HCT116 (cell line): ENCODE results near the gene ASAP3. TPM values are rescaled to one million over a fixed set of nuclear protein-coding genes. Genes with fewer than 3 reads are reported as not detected.

Experiments used
- ATAC-seq: fragments of 200-7000 bp; cut with Tn5 transposase; 2 replicates; pipeline ENCODE4 v1.9.1; 2020; ENCODE audit warnings: mild to moderate bottlenecking, moderate library complexity
- BruUV-seq: library from RNA; stranded (reverse); fragments of 400-500 nt; replicated peaks from 2 replicates; lab custom pipeline; 2021; lab: Mats Ljungman, UMichigan
- CTCF ChIA-PET: fragments of 300-600 bp; sonication (Branson Sonifier 250); formaldehyde crosslinking; loops from one replicate; lab custom pipeline; 2021; ENCODE audit warnings: antibody characterized with exemption; lab: Charles Lee
- POLR2A ChIA-PET: fragments of 300-600, 350-600 bp; sonication (Branson Sonifier 250); formaldehyde crosslinking; loops from one replicate; lab custom pipeline; 2021; ENCODE audit warnings: antibody characterized with exemption; lab: Charles Lee
- RAD21 ChIA-PET, 2 experiments: fragments of 300-600 bp; sonication (Branson Sonifier 250); formaldehyde crosslinking; loops; one replicate each; lab custom pipeline; 2023; ENCODE audit warnings: low total read pairs in 2 of 2; ENCODE audit not compliant: uncharacterized antibody in 2 of 2, unreplicated experiment in 2 of 2, low non-redundant PET in 1 of 2; lab: Charles Lee
- DNase-seq: peaks from one replicate; pipeline ENCODE4 v3.0.0-alpha.2; 2010; ENCODE audit warnings: low read depth, low spot score
- H2AFZ ChIP-seq: fragments of 200-600 bp; shearing (Covaris generic), sonication (generic); 2 replicates; pipeline ENCODE4 v1.6.1; 2017; ENCODE audit warnings: low read depth, mixed run types, mixed read lengths, antibody characterized with exemption, low read length; ENCODE audit not compliant: poor library complexity, severe bottlenecking
- H3K27ac ChIP-seq: 2 replicates; pipeline ENCODE4 v1.5.1; 2012; ENCODE audit warnings: low read depth, low read length
- H3K27me3 ChIP-seq: fragments of 200-600 bp; sonication (generic); 2 replicates; pipeline ENCODE4 v1.6.1; 2016; ENCODE audit warnings: mixed run types, low read length, mixed read lengths; ENCODE audit not compliant: insufficient read depth
- H3K36me3 ChIP-seq, 2 experiments: fragments of 200-500 bp in 1 of 2; fragments of 200-600 bp in 1 of 2; sonication (Bioruptor generic) in 1 of 2; sonication (generic) in 1 of 2; 2 replicates each; pipeline versions ENCODE4 v1.5.1 to v1.6.1; 2014 to 2016; ENCODE audit warnings: low read length in 2 of 2, inconsistent platforms in 1 of 2, mixed read lengths in 1 of 2, mixed run types in 1 of 2; ENCODE audit not compliant: insufficient read depth in 2 of 2, control insufficient read depth in 1 of 2
- H3K4me1 ChIP-seq, 2 experiments: fragments of 200-600 bp in 1 of 2; sonication (generic) in 1 of 2; 2 replicates each; pipeline versions ENCODE4 v1.5.1 to v1.6.1; 2012 to 2017; ENCODE audit warnings: low read length in 2 of 2, inconsistent platforms in 1 of 2, mild to moderate bottlenecking in 1 of 2, mixed read lengths in 1 of 2, mixed run types in 1 of 2, moderate library complexity in 1 of 2; ENCODE audit not compliant: insufficient read depth in 2 of 2, control insufficient read depth in 1 of 2
- H3K4me2 ChIP-seq: fragments of 200-600 bp; sonication (generic); 2 replicates; pipeline ENCODE4 v1.6.1; 2017; ENCODE audit warnings: mixed run types, low read length, mixed read lengths
- H3K4me3 ChIP-seq, 2 experiments: fragments of 200-600 bp in 1 of 2; sonication (generic) in 1 of 2; replicated peaks in 1 of 2; 2 replicates each; pipeline ENCODE4 v1.5.1; 2011 to 2016; ENCODE audit warnings: low read length in 2 of 2, control low read depth in 1 of 2, low read depth in 1 of 2, mild to moderate bottlenecking in 1 of 2, mixed read lengths in 1 of 2, mixed run types in 1 of 2
- H3K79me2 ChIP-seq: fragments of 200-600 bp; sonication (generic); 2 replicates; pipeline ENCODE4 v1.6.1; 2017; ENCODE audit warnings: mild to moderate bottlenecking, mixed run types, low read length, moderate library complexity, mixed read lengths; ENCODE audit not compliant: insufficient read depth
- H3K9ac ChIP-seq: fragments of 200-600 bp; sonication (generic); 2 replicates; pipeline ENCODE4 v1.6.1; 2016; ENCODE audit warnings: low read length, mixed read lengths
- H3K9me2 ChIP-seq: fragments of 200-600 bp; sonication (generic), shearing (Covaris generic); 2 replicates; pipeline ENCODE4 v1.6.1; 2017; ENCODE audit warnings: mixed run types, mild to moderate bottlenecking, moderate library complexity; ENCODE audit not compliant: insufficient read depth
- H3K9me3 ChIP-seq, 2 experiments: fragments of 200-500 bp in 1 of 2; fragments of 200-600 bp in 1 of 2; sonication (Bioruptor generic) in 1 of 2; sonication (generic) in 1 of 2; 2 replicates each; pipeline ENCODE4 v1.6.1; 2014 to 2017; ENCODE audit warnings: low read length in 2 of 2, mixed read lengths in 2 of 2, inconsistent platforms in 1 of 2, low read depth in 1 of 2, mild to moderate bottlenecking in 1 of 2, mixed run types in 1 of 2, moderate library complexity in 1 of 2; ENCODE audit not compliant: control insufficient read depth in 1 of 2, insufficient read depth in 1 of 2
- H4K20me1 ChIP-seq: fragments of 200-600 bp; sonication (generic), shearing (Covaris generic); 2 replicates; pipeline ENCODE4 v1.6.1; 2017; ENCODE audit warnings: mixed run types, mild to moderate bottlenecking, moderate library complexity; ENCODE audit not compliant: insufficient read depth
- CBX3 ChIP-seq: IDR thresholded peaks from 2 replicates; pipeline ENCODE4 v1.6.1; 2012; ENCODE audit warnings: low read depth
- CEBPB ChIP-seq: IDR thresholded peaks from 2 replicates; pipeline ENCODE4 v1.6.1; 2012; ENCODE audit warnings: low read depth
- EGR1 ChIP-seq: IDR thresholded peaks from 2 replicates; pipeline ENCODE4 v1.6.1; 2012; ENCODE audit warnings: low read depth
- ELF1 ChIP-seq: IDR thresholded peaks from 2 replicates; pipeline ENCODE4 v1.6.1; 2012; ENCODE audit warnings: low read depth, borderline replicate concordance
- EZH2 ChIP-seq: fragments of 200-600 bp; sonication (generic); IDR thresholded peaks from 2 replicates; pipeline ENCODE4 v1.6.1; 2017; ENCODE audit warnings: antibody characterized with exemption, mixed run types
- EZH2phosphoT487 ChIP-seq: fragments of 200-600 bp; IDR thresholded peaks from 2 replicates; pipeline ENCODE4 v1.6.1; 2018; ENCODE audit warnings: antibody characterized with exemption, borderline replicate concordance
- FOSL1 ChIP-seq: IDR thresholded peaks from 2 replicates; pipeline ENCODE4 v1.6.1; 2012; ENCODE audit warnings: low read depth
- JUND ChIP-seq: IDR thresholded peaks from 2 replicates; pipeline ENCODE4 v1.6.1; 2012
- SIN3A ChIP-seq: IDR thresholded peaks from 2 replicates; pipeline ENCODE4 v1.6.1; 2012; ENCODE audit warnings: low read depth
- SP1 ChIP-seq: IDR thresholded peaks from 2 replicates; pipeline ENCODE4 v1.6.1; 2012; ENCODE audit warnings: low read depth
- SRF ChIP-seq: IDR thresholded peaks from 2 replicates; pipeline ENCODE4 v1.6.1; 2012; ENCODE audit warnings: low read depth
- TCF7L2 ChIP-seq: IDR thresholded peaks from 2 replicates; pipeline ENCODE4 v1.7.0; 2011; ENCODE audit warnings: borderline replicate concordance, inconsistent platforms; ENCODE audit not compliant: insufficient read depth, insufficient read length; ENCODE audit errors: extremely low read depth
- ZFX ChIP-seq: fragments of 450-650 bp; IDR thresholded peaks from 2 replicates; pipeline ENCODE4 v1.6.1; 2017
- ZNF274 ChIP-seq: fragments of 200-500 bp; sonication (Bioruptor generic); IDR thresholded peaks from 2 replicates; pipeline ENCODE4 v1.6.1; 2014; ENCODE audit warnings: mild to moderate bottlenecking, low read depth, low read length, inconsistent platforms
- intact Hi-C: fragments of 100-400 bp; cut with micrococcal nuclease; formaldehyde crosslinking; loops from 2 replicates; pipeline ENCODE4 v1.10.0; 2022
- total RNA-seq: library from RNA; stranded (reverse); gene quantifications from one replicate; pipeline ENCODE4 v1.2.1, GENCODE V29; 2021; ENCODE audit not compliant: unreplicated experiment
- TF ChIP-seq, protein P1 (sequence below): IDR thresholded peaks from 2 replicates; pipeline ENCODE4 v1.6.1; 2012
- TF ChIP-seq, protein P2 (sequence below): IDR thresholded peaks from 2 replicates; pipeline ENCODE4 v1.6.1; 2012
- TF ChIP-seq, protein P3 (sequence below): IDR thresholded peaks from 2 replicates; pipeline ENCODE4 v1.6.1; 2012; ENCODE audit warnings: low read depth

Gene ASAP3
- total RNA-seq, 1 experiment from 2014 or later, result 19.7 TPM

DNA sequence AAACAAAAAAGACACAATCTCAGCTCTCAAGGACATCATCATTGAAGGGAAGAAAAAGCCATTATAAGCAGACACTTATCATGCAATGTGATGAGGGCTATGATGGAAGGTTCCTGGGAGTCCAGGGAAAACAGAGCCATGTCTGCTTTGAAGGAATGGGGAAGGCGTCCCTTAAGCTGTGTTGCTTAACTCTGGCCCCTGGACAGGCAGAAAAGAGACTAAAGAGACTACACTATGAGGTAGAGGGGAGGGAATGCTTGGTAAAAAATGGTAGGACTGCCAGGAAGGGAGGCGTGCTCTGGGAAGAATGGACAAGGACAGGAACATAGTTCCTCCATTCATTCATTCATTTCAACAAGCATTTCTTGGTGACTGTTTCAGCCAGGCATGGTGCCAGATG lies 21.2 kb downstream of the ASAP3 start:
- Histone ChIP-seq H3K27ac (no peak overlapping the region), H2AFZ (no peak overlapping the region), H3K9me3 (no peaks in the 10 kb centered on the region), H3K27me3 (no peaks in the 10 kb centered on the region), H3K9me2 (no peaks in the 10 kb centered on the region), H3K4me1 (no peaks in the 10 kb centered on the region), H4K20me1 (no peaks in the 10 kb centered on the region), H3K79me2 (no peaks in the 10 kb centered on the region), H3K36me3 (no peaks in the 10 kb centered on the region), H3K4me2 (no peak overlapping the region), H3K9ac (no peak overlapping the region), H3K4me3 (no peak overlapping the region)
- intact Hi-C loops, result no loop called here
- POLR2A ChIA-PET, result no interaction called here
- TF ChIP-seq SRF (no peak), CEBPB (no peak), TCF7L2 (no peak), ZNF274 (no peak), ELF1 (no peak), JUND (no peak), CBX3 (no peak), FOSL1 (no peak), EZH2 (no peak), ZFX (no peak)
- TF ChIP-seq, protein P1, sequence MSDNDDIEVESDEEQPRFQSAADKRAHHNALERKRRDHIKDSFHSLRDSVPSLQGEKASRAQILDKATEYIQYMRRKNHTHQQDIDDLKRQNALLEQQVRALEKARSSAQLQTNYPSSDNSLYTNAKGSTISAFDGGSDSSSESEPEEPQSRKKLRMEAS, result no peak
- TF ChIP-seq, protein P2, sequence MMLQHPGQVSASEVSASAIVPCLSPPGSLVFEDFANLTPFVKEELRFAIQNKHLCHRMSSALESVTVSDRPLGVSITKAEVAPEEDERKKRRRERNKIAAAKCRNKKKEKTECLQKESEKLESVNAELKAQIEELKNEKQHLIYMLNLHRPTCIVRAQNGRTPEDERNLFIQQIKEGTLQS, result no peak
- ATAC-seq (no peak), DNase-seq (no peak)
- RAD21 ChIA-PET, result no interaction called here
- no TSS peak for BruUV-seq
- CTCF ChIA-PET, result interaction anchor here (1.2 kb wide), 1 partner anchor 278 kb away, joined by 3 read pairs; no protein-coding TSS in a partner anchor

DNA sequence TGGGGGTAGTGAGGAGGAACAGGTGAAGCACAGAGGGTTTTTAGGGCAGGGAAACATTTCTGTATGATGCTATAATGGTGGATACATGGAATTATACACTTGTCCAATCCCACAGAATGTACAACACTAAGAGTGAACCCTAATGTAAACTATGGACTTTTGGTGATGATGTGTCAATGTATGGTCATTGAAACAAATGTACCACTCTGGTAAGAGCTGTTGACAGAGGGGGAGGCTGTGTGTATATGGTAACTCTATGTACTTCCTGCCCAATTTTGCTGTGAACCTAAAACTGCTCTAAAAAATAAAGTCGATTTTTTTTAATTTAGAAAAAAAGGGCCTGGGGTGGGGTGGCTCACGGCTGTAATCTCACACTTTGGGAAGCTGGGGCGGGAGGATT lies 22.9 kb downstream of the ASAP3 start:
- no peaks in the 10 kb centered on the region for H4K20me1 ChIP-seq
- no peak for DNase-seq
- H3K9me3 ChIP-seq, result no peaks in the 10 kb centered on the region
- no peak overlapping the region for H3K4me3 ChIP-seq
- H3K79me2 ChIP-seq, result no peaks in the 10 kb centered on the region
- H3K4me2 ChIP-seq, result no peak overlapping the region
- no peak overlapping the region for H3K9ac ChIP-seq
- H3K9me2 ChIP-seq, result no peaks in the 10 kb centered on the region
- intact Hi-C loops, result no loop called here
- BruUV-seq, result no TSS peak
- TF ChIP-seq EZH2, result no peak
- no peak for TF ChIP-seq SIN3A
- no peak for TF ChIP-seq TCF7L2
- no peak for TF ChIP-seq SP1
- TF ChIP-seq EZH2phosphoT487, result no peak
- no peak for TF ChIP-seq CBX3
- no peak for TF ChIP-seq JUND
- TF ChIP-seq EGR1, result no peak
- no peak for TF ChIP-seq FOSL1
- TF ChIP-seq, protein P3, sequence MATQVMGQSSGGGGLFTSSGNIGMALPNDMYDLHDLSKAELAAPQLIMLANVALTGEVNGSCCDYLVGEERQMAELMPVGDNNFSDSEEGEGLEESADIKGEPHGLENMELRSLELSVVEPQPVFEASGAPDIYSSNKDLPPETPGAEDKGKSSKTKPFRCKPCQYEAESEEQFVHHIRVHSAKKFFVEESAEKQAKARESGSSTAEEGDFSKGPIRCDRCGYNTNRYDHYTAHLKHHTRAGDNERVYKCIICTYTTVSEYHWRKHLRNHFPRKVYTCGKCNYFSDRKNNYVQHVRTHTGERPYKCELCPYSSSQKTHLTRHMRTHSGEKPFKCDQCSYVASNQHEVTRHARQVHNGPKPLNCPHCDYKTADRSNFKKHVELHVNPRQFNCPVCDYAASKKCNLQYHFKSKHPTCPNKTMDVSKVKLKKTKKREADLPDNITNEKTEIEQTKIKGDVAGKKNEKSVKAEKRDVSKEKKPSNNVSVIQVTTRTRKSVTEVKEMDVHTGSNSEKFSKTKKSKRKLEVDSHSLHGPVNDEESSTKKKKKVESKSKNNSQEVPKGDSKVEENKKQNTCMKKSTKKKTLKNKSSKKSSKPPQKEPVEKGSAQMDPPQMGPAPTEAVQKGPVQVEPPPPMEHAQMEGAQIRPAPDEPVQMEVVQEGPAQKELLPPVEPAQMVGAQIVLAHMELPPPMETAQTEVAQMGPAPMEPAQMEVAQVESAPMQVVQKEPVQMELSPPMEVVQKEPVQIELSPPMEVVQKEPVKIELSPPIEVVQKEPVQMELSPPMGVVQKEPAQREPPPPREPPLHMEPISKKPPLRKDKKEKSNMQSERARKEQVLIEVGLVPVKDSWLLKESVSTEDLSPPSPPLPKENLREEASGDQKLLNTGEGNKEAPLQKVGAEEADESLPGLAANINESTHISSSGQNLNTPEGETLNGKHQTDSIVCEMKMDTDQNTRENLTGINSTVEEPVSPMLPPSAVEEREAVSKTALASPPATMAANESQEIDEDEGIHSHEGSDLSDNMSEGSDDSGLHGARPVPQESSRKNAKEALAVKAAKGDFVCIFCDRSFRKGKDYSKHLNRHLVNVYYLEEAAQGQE, result no peak
- TF ChIP-seq CEBPB, result no peak
- RAD21 ChIA-PET, result no interaction called here
- CTCF ChIA-PET, result no interaction called here
- POLR2A ChIA-PET, result no interaction called here
- H3K36me3 ChIP-seq, result no peaks in the 10 kb centered on the region
- H3K27ac ChIP-seq, result no peak overlapping the region
- no peaks in the 10 kb centered on the region for H3K27me3 ChIP-seq
- no peaks in the 10 kb centered on the region for H3K4me1 ChIP-seq
- ATAC-seq, result no peak
- no peak overlapping the region for H2AFZ ChIP-seq
